GM18909 (cell line): ENCODE measurements around the gene DVL1.

Source experiments
- ATAC-seq: cut with Tn5 transposase; IDR thresholded peaks from one replicate; pipeline ENCODE4 v1.9.1; 2021; ENCODE audit warnings: mild to moderate bottlenecking; ENCODE audit not compliant: unreplicated experiment, poor library complexity

DVL1 gene

GRCh38 chr1:1302951-1303509, 46.2 kb downstream of the DVL1 start:
- no peak for ATAC-seq

GRCh38 chr1:1302006-1302430, 47.2 kb downstream of the DVL1 start:
- ATAC-seq: no peak

- ATAC-seq: no peak
Measured at GRCh38 chr1:1300352-1300739, 48.9 kb downstream of the DVL1 start.

- ATAC-seq: no peak
Measured at GRCh38 chr1:1299686-1300351, 49.4 kb downstream of the DVL1 start.

GRCh38 chr1:1298861-1299685, 50.1 kb downstream of the DVL1 start:
- no peak for ATAC-seq

GRCh38 chr1:1297802-1298424, 51.3 kb downstream of the DVL1 start:
- ATAC-seq: no peak

- no peak for ATAC-seq
Measured at GRCh38 chr1:1296070-1297061, 52.9 kb downstream of the DVL1 start.

GRCh38 chr1:1295154-1295923, 53.9 kb downstream of the DVL1 start:
- no peak for ATAC-seq

- no peak for ATAC-seq
Measured at GRCh38 chr1:1294250-1294890, 54.8 kb downstream of the DVL1 start.

- ATAC-seq: no peak
Measured at GRCh38 chr1:1293263-1294249, 55.7 kb downstream of the DVL1 start.

GRCh38 chr1:1292851-1293250, 56.4 kb downstream of the DVL1 start:
- ATAC-seq: no peak

- no peak for ATAC-seq
Measured at GRCh38 chr1:1292442-1292779, 56.8 kb downstream of the DVL1 start.

GRCh38 chr1:1291548-1292441, 57.4 kb downstream of the DVL1 start:
- no peak for ATAC-seq

- no peak for ATAC-seq
Measured at GRCh38 chr1:1291023-1291528, 58.1 kb downstream of the DVL1 start.

- no peak for ATAC-seq
Measured at GRCh38 chr1:1290238-1290731, 58.9 kb downstream of the DVL1 start.
